HG03342 (cell line): ENCODE results near the gene RFTN1.
"Not testable (repeated sequence)": the region's sequence is repeated elsewhere in the genome, so short reads cannot be mapped to it uniquely, and the experiment has no call there.

ENCODE experiments used
- ATAC-seq: cut with Tn5 transposase; IDR thresholded peaks from one replicate; pipeline ENCODE4 v1.9.1; 2021; ENCODE audit warnings: mild to moderate bottlenecking, moderate library complexity; ENCODE audit not compliant: unreplicated experiment

Gene RFTN1

DNA sequence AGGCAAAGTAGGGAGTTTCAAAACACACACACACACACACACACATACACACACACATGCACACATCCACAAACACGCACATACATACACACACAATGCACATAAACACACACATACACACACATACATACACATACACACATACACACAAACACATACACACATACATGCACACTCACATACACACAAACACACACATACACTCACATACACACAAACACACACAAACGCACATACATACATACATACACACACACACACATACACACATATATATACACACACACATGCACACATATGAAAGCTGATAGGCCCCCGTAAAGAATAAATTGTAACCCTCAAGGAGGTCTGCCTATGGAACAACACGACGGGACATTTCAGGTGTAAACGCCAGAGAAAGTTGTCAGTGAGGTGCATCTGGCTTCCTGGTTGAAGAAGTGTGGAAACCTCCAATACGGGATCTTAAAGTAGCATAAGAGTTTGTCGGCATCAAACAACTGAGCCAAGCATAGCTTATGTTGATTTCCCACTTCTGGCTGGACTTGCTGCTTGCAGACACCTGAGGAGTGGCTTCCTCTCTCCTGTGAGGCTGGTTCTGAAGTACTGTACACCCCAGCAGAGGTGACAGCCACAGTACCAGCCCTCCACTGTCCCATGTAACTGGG, 5.8 kb downstream of the RFTN1 start:
- ATAC-seq = no peak

DNA sequence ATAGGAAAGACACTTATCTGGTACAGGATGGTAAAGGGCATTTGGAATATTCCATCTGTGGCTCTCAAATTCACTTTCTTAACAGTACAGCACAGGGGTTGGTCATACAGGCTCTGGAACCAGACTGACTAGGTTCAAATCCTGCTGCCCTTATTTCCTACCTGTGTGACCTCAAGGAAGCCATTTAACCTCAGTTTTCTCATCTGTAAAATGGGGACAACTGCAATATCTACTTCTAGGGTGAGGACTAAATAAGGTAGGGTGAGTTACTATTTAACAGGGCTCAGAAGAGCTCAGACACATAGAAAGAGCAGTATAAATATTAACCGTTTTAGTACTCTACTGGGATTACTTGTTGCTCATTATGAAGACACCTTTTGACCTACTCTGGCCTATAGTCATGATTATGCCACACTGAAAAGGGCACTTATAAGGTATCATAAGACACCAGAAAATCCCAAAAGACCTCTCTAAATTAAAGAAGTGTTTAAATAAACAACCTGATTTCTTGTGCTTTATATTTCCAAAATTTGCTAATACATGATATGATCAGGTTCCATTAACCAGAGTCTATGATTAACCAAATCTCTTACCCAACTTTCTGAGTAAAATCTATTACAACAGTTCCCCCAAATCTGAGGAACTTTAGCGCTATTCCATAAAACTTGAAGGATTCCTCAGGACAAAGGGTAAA, 6.5 kb downstream of the RFTN1 start:
- no peak for ATAC-seq

DNA sequence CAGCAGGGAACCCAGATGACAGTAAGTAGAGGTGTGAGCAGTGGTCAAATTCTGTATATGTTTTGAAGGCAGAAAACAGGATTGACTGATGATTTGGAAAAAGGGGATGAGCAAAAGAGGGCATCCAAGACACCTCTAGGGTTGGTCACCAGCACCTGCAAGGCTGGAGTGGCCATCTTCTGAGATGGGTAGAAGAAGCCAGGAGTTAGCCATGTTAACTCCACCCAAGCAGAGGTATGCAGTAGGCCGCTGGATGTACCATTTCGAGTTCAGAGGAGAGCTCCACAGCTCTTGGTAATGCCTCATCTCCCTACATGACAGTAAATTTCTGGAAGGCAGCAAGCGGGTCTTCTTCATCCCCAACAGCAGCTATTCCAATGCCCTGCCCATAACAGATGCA, 7.0 kb downstream of the RFTN1 start:
- no peak for ATAC-seq

DNA sequence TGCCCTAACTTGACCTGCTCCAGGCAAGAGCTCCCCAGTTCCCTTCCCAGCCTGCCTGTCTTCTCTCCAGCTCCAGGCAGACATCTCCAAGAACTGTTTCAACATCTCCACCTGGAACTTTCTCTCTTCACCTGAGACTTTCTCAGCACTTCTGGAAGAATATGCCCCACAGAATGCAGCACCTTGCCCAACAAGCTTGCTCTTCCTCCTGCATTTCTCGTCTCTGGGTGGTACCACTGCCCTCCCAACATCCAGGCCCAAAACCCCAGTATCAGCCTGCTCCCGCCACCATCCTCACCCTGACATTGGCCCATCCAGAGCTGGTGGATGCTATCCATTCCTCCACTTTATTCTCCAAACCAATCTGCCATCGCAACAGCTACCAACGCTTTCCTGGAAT, 8.8 kb downstream of the RFTN1 start:
- ATAC-seq = no peak

DNA sequence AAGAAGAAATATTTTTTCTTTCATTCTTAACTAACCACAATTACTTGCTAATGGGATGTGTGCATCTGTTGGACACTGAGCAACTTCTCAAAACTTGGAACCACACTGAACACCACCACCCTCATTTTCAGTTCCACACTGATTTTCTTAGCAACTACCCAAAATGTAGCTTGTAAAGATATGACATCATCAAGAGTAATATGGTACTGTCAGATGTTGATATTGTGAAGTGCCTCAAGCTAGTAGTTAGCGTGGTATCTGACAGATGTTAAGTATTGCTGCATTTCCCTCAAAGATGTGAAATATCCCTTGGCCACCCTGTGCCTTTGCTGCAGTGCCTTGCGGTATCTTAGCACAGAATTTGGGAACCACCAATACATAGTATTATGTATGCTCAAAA, 9.3 kb downstream of the RFTN1 start:
- ATAC-seq = peak; percentile 80

DNA sequence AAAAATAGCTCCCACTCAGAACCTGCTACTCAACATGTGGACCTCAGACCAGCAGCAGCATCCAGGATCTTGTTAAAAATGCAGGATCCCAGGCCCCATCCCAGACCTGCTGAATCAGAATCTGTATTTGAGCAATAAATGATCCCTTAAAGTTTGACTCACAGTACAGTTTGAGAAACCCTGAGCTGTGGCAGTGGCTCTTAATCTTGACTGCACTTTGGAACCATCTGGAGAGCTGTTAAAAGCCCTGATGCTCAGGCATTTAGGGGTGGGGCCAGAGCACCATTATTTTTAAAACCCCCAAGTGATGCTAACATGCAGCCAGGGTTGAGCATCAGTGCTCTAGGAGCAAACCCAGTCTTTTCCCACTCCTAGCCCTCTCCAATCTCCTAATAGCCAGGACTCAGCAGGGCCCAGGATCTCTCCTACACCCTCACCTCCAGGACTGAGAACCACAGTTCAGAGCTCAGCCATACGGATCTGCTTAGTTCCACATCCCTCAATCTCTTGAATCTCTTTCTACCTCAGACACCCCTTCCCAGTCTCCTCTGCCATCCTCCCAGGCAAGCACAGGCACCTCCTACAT, 10.2 kb downstream of the RFTN1 start:
- no peak for ATAC-seq

DNA sequence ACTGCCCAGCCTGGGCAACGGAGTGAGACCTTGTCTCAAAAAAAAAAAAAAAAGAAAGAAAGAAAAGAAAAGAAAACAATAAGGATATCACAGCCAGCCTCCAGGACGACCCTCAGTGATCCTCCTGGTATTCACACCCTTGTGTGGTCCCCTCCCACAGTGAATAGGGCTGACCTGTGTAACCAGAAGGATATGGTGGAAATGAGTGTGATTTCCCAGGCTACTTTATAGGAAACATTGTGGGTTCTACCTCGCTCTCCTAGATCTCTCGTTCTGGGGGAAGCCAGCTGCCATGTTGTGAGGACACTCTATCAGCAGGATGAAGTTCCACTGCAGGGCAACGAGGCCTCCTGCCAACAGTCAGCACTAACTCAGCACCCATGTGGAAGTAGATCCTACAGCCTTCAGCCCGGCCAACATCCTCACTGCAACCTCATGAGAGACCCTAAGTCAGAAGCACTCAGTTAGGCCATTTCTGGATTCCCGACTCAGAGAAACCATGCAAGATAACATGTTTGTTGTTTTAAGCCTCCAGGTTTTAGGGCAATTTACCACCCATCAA, 11.1 kb downstream of the RFTN1 start:
- no peak for ATAC-seq

DNA sequence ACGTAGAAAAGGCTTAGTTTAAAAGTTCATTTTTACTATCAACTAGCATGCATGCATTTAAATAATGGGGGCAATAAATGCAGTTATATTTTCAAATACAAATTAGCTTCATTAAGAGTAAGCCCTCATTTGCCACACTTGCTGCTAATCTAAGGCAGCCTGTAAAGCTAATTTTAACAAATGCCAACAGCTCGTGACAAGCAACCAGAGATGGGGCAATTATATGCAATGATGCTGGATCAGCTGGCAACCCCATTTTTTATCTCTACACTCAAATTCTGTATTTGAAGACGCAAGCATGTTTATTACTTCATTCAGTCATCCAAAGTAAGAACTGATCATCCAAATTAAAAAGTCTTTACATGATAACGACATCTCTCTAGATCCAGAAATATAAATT, 12.1 kb downstream of the RFTN1 start:
- no peak for ATAC-seq

DNA sequence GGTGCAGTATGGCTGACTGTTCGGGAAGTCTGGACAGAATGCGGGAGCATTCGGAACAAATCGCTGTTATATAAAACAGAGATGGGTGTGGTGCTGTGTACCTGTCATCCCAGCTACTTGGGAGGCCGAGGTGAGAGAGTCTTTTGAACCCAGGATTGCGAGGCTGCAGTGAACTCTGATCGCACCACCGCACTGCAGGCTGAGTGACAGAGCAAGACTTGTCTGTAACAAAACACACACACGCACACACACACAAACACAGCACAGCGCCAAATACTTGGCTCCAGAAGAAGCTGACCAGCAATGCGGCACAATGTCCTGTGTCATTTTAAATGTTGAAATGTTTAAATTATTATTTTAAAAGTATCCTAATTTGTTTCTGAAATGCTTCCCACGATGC, 12.6 kb downstream of the RFTN1 start:
- ATAC-seq = no peak

DNA sequence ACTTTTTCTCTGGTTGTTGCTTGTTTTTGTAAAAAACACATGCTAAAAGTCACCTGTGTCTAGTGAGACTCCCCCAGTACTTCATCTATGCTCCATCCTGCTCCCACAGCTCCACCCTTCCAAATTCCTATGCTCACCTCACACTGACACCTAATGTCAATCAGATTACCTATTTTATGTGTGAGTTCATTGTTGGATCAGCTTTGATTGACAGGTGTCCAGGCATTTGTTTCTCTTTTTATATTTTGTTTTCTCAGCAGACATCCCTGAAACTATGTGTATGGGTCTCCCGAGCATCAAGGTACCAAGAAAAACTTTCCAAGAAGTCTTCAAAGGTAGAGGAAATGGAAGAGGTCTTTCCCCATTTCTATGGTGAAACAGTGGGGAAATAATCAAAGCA, 13.4 kb downstream of the RFTN1 start:
- no peak for ATAC-seq

DNA sequence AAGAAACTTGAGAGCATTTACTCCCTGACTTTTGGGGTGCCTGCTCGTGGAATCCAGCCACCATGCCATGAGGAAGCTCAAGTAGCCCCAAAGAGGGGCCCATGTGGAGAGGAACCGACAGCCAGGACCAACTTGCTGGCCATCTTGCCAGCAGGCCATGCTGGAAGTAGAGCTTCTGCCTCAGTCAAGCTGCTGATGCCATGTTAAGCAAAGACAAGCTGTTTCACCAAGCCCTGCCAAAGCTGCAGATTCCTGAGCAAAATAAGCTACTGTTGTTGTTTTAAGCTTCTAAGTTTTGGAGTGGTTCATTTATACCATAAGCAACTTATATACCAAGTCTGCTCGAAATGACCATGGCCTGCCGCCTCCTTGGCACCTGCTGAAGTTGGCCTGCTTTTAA, 14.1 kb downstream of the RFTN1 start:
- no peak for ATAC-seq

DNA sequence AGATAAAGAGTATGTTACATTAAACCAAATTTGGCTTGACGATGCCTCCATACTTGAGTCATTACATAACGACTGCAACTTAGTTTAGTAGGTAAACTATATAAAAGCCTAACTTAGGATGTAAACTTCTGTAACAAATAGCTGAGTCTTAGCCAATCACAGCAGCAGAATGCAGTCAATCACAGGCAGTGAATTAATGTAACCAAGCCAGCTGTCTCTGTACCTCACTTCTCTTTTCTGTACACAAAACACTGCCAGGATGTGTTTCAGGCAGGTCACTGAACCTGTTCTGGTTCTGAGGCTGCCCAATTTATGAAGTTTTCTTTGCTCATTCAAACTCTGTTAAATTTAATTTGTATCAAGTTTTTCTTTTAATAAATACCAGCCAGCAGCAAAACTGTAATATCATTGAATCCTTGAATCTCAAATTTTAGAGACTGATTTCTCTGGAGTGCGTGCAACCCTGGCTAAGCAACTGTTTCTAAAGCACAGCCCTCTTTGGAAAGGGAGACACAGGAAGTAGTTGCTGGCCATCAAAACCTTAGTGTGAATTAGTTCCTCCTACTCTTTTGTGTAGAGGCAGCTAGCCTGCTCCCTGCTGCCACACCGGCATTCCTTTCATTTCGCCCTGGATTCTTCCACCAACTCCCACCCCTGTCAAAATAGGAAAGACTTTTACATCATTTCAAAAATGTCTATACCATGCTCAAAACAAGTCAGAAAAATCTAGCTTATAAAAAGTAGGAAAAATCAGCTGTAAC, 15.2 kb downstream of the RFTN1 start:
- ATAC-seq = no peak

DNA sequence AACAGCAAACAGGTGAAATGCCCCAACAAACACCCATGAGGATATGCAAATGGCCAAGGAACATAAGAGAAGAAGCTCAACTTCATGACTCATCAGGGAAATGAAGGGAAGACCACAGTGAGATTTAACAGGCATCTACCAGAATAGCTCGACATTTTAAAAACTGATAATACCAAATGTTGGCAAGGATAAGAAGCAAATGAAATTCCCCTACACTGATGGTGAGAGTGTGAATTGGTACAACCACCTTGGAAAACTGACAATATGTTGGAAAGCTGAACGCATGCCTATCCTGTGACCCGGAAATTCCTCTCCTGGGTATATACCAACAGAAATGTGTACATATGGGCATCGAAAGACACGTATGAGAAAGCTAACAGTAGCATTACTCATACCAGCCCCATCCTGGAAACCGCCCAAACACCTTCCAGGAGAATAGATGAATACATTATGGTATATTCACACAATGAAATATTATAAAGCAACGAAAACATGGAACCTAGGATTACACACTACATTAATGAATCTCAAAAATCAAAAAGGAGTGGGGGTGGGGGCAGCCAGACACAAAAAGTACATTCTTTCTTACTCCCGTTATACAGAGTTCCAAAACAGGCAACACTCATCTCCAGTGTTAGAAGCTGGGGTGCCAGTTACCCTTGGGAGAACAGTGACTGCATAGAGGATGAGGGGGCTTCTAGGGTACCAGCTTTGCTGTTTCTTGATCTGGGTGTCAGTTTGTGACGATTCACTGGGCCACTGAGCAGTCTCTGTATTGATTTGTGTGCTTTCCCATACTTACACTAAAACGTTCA, 16.9 kb downstream of the RFTN1 start:
- ATAC-seq = peak; percentile 73

DNA sequence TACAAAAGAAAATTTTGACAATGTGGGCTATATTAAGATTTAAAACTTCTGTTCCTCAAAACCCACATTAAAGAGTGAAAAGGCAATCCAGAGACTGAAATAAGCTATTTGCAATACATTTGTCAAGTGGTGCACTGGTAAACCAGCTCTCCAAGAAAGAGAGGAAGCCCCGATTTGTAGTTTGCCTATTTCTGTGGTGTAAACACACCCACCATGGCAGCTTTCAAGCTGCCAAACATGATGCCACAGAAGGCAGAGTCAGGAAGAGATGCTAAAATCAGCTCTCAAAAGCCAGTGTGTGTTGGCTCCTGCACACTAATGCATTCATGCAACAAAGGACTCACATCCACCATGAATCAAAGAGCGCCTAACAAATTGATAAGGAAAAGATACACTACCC, 17.5 kb downstream of the RFTN1 start:
- ATAC-seq = peak; percentile 21

DNA sequence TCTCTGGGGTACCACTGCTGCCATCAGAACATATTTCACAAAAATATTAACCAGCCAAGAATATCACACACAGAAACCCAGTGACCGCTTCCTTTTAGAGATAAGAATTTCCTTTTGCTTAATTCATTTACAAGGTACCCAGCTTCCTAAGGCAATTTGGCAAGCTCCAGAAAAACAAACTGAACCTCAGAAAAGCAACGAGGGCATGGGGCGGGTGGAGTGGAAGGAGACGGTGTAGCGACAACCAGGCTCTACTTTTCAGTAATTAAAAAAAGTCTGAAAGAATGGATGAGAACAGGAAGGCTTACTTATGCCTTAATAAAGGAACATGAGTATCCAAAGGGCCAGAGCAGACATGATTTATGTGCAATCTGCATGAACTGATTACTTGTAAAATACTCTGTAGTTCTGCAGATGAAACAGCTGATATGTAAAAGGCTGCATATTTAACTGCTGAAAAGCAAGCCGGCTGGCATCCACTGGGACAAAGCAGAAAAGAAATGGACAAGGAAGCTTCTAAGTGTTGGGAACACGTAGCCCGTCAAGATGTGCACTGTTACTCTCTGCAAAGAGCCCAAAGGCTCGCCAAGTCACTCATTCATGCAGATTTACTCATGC, 18.6 kb downstream of the RFTN1 start:
- no peak for ATAC-seq

DNA sequence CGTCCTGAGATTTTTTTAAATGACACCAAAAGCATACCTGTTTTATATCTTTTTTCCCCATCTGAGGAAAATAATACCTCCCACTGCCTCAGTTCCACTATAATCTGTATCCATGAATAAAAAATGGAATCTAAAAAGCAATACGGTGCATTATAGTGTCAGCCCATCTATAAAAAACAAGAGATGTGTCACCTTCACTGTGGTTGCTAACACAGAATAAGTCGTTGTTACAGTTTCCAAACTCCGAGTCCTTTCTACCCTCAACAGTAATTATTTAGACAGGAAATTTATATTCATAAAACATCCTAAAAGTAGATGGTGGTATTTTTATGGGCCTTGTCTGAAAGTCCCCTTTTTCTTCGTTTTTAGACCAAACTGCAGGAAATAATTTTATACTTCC, 19.4 kb downstream of the RFTN1 start:
- no peak for ATAC-seq

DNA sequence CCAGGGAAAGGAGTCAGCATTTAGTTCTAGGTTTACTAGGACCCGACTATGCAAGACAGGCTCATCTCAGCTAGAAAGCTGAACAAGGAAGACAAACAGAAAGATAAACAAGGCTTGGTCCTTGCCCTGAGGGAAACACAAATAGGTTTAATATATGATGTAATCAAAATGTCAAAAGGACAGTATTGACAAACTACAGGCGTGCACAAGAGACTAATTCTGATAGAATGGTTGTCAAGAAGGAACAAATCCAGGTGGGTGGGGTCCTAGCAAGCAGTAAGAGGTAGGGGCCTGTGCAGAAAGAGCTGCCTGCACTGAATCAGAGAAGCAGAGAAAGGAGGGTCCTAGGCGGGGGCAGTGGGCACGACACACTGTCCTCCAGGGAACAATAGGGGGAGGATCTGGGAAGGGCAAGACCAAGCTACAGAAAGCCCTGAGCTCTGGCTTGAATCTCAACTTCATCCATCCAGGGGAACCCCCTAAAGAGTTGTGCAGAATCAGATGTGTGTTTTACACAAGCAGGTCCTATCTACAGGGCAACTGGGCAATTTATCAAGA, 23.4 kb downstream of the RFTN1 start:
- no peak for ATAC-seq

DNA sequence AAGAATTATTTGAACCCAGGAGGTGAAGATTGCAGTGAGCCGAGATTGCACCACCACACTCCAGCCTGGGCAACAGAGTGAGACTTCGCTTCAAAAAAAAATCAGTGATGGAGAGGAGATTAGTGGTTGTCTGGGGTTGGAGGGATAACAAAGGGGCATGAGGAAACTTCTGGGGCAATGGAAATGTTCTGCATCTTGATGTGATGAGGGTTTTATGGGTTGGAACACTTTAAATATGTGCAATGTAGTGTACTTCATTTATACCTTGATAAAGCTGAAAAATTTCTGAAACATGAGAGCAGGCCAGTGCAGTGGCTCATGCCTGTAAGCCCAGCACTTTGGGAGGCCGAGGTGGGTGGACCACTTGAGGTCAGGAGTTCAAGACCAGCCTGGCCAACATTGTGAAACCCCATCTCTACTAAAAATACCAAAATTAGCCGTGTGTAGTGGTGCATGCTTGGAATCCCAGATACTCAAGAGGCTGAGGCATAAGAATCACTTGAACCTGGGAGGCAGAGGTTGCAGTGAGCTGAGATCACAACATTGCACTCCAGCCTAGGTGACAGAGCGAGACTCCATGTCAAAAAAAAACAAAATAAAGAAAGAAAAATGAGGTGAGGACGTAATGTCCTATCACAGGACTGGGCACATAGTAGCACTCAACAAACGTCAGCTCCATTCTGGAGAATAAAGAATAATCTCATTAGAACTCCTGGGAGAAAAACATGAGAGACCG, 24.0 kb downstream of the RFTN1 start:
- ATAC-seq = not testable (repeated sequence)

DNA sequence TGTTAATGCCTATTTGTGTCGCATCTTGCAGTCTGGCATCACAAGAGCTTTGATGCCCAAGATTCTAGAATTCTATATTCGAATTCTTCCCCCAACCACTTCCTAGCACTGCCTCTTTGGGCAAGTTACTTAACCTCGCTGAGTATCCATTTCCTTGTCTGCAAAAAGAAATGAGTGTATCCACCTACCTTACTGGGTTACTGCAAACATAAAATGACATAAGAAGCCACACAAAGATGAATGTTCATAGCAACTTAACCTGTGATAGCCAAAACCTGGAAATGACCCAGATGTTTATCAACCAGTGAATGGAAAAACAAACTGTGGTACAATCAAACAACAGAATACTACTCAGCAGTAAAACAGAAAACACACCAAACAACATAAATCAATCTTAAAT, 24.9 kb downstream of the RFTN1 start:
- no peak for ATAC-seq
